Neutrophil (primary cell): ENCODE results near the gene RNF130.

Experiments
- H3K27ac ChIP-seq: fragments of 200-600 bp; sonication (generic); 2 replicates; pipeline ENCODE4 v1.5.1; 2016; ENCODE audit warnings: mild to moderate bottlenecking, moderate library complexity
- H3K27me3 ChIP-seq: fragments of 200-600 bp; sonication (generic); 2 replicates; pipeline ENCODE4 v1.6.0; 2016; ENCODE audit warnings: mild to moderate bottlenecking
- H3K36me3 ChIP-seq: fragments of 200-600 bp; sonication (generic); 2 replicates; pipeline ENCODE4 v1.5.1; 2017
- H3K4me1 ChIP-seq, 2 experiments: fragments of 200-600 bp in 1 of 2; sonication (generic) in 1 of 2; 1 replicate in 1 of 2; 2 replicates in 1 of 2; pipeline versions ENCODE4 v1.5.1 to v1.6.1; 2013 to 2016; ENCODE audit warnings: low read depth in 1 of 2, low read length in 1 of 2, mild to moderate bottlenecking in 1 of 2, moderate library complexity in 1 of 2; ENCODE audit not compliant: control insufficient read depth in 1 of 2, insufficient read depth in 1 of 2
- H3K4me3 ChIP-seq, 2 experiments: fragments of 200-600 bp in 1 of 2; sonication (generic) in 1 of 2; 1 replicate in 1 of 2; 2 replicates in 1 of 2; pipeline ENCODE4 v1.5.1; 2013 to 2016; ENCODE audit warnings: low read depth in 1 of 2, low read length in 1 of 2, mild to moderate bottlenecking in 1 of 2, moderate library complexity in 1 of 2
- H3K9me3 ChIP-seq: fragments of 200-600 bp; sonication (generic); 2 replicates; pipeline ENCODE4 v1.5.1; 2016
- CTCF ChIP-seq: fragments of 200-600 bp; sonication (generic); IDR thresholded peaks from 2 replicates; pipeline ENCODE4 v1.5.1; 2016; ENCODE audit warnings: antibody characterized with exemption

RNF130 gene

GRCh38 chr5:180080486-180081280, 9.1 kb upstream of the RNF130 start:
- TF ChIP-seq CTCF = no peak
- Histone ChIP-seq H3K9me3 (no peaks in the 10 kb centered on the region), H3K27ac (no peak overlapping the region), H3K4me1 (peaks cover 17 to 25% of the 10 kb centered on the region in 2 experiments), H3K4me3 (no peak overlapping the region), H3K27me3 (peaks cover 32% of the 10 kb centered on the region), H3K36me3 (no peaks in the 10 kb centered on the region)

DNA sequence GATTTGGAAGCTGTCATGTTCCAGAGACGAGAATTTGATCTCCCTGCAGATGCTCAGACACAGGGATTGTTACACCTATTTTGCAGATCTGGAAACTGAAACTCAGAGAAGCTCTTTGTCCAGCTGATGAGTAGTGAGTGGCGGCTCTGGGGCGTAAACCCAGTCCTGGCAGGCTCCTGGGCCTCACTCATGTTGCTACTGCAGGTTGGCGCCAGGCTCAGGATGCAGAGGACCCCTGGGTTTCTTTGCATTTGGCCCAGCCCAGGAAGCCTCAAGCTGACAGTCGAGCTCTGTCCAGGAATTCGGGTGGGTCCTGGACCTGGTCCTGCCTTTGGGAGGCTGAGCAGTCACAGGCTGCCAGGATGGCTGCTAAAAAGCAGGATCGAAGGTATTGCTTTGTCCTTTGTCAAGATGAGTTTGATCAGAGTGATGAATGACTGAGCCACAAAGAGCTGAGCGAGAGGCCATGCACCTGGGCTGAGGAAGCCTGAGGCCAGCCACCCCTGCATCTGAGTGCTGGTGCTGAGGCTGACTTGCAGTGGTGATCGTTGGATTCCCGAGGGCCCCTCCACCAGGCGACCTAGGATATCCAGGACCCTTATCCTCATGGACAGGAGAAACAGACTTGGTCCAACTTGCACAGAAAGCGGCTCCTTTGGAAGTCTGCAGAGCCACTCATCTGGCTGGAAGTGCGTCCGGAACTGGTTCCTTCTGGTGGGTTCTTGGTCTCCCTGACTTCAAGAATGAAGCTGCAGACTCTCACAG, 8.3 kb upstream of the RNF130 start:
- no peak for TF ChIP-seq CTCF
- Histone ChIP-seq H3K27me3 (peaks cover 32% of the 10 kb centered on the region), H3K27ac (no peak overlapping the region), H3K4me1 (peaks cover 12 to 19% of the 10 kb centered on the region in 2 experiments), H3K36me3 (no peaks in the 10 kb centered on the region), H3K4me3 (no peak overlapping the region), H3K9me3 (no peaks in the 10 kb centered on the region)

GRCh38 chr5:180078348-180078747, 6.8 kb upstream of the RNF130 start:
- no peak overlapping the region for H3K4me3 ChIP-seq
- H3K4me1 ChIP-seq = peaks cover 14% of the 10 kb centered on the region in 2 experiments
- H3K36me3 ChIP-seq = no peaks in the 10 kb centered on the region
- no peak for TF ChIP-seq CTCF
- no peaks in the 10 kb centered on the region for H3K9me3 ChIP-seq
- H3K27me3 ChIP-seq = peaks cover 32% of the 10 kb centered on the region
- no peak overlapping the region for H3K27ac ChIP-seq

- H3K9me3 ChIP-seq = no peaks in the 10 kb centered on the region
- H3K4me1 ChIP-seq = peaks cover 14 to 17% of the 10 kb centered on the region in 2 experiments
- no peak overlapping the region for H3K4me3 ChIP-seq
- H3K36me3 ChIP-seq = no peaks in the 10 kb centered on the region
- H3K27me3 ChIP-seq = peaks cover 32% of the 10 kb centered on the region
- H3K27ac ChIP-seq = no peak overlapping the region
- TF ChIP-seq CTCF = no peak
These were observed 6.2 kb upstream of the RNF130 start for GRCh38 chr5:180077594-180078284.

DNA sequence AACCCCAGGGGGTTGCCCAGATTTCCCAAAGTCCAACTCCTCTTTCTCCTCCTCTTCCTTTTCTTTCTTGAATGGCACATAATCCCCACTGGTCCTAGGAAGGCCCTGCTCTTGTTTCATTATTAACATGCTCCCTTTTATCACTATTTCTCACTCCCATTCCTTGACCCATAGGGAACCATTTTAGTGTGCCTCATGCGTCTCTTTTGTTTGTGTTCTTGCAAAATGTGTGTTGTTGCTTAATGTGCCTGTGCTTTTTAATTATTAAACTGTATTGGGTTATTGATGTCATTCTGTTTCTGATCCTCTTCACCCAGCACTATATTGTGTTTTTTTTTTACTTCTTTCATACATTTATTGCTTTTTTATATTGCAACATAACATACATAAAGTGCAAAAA, 4.1 kb upstream of the RNF130 start:
- H3K27me3 ChIP-seq = peaks cover 23% of the 10 kb centered on the region
- TF ChIP-seq CTCF = no peak
- no peak overlapping the region for H3K4me3 ChIP-seq
- no peak overlapping the region for H3K27ac ChIP-seq
- H3K36me3 ChIP-seq = no peaks in the 10 kb centered on the region
- H3K9me3 ChIP-seq = no peaks in the 10 kb centered on the region
- H3K4me1 ChIP-seq = peaks cover 14 to 20% of the 10 kb centered on the region in 2 experiments
